ENCODE results near the gene USP48. TPM values are rescaled to one million over a fixed set of nuclear protein-coding genes. Genes with fewer than 3 reads are reported as not detected.

Gene USP48
- total RNA-seq, 1 donor from 2014 or later, result 78.7 TPM

GRCh38 chr1:21761052-21761451, 21.9 kb downstream of the USP48 start:
- no peak for TF ChIP-seq CTCF (IDR thresholded peaks at IDR 0.05; ENCODE audit: partially characterized antibody, unreplicated experiment)
- H3K27ac Mint-ChIP-seq (ENCODE audit: unreplicated experiment), result no peak overlapping the region
- no peaks in the 10 kb centered on the region for H3K9me3 Mint-ChIP-seq (ENCODE audit: unreplicated experiment)
- peaks cover 7% of the 10 kb centered on the region for H3K4me1 Mint-ChIP-seq (ENCODE audit: low read depth, unreplicated experiment)
- H3K36me3 Mint-ChIP-seq (ENCODE audit: unreplicated experiment), result no peaks in the 10 kb centered on the region
- H3K27me3 Mint-ChIP-seq (ENCODE audit: unreplicated experiment), result no peaks in the 10 kb centered on the region
- DNase-seq, result no peak
- no peak overlapping the region for H3K4me3 Mint-ChIP-seq (ENCODE audit: unreplicated experiment)

GRCh38 chr1:21759818-21760217, 23.1 kb downstream of the USP48 start:
- no peak overlapping the region for H3K27ac Mint-ChIP-seq (ENCODE audit: unreplicated experiment)
- H3K27me3 Mint-ChIP-seq (ENCODE audit: unreplicated experiment), result no peaks in the 10 kb centered on the region
- H3K9me3 Mint-ChIP-seq (ENCODE audit: unreplicated experiment), result no peaks in the 10 kb centered on the region
- TF ChIP-seq CTCF (IDR thresholded peaks at IDR 0.05; ENCODE audit: partially characterized antibody, unreplicated experiment), result no peak
- peaks cover 4% of the 10 kb centered on the region for H3K4me1 Mint-ChIP-seq (ENCODE audit: low read depth, unreplicated experiment)
- no peak overlapping the region for H3K4me3 Mint-ChIP-seq (ENCODE audit: unreplicated experiment)
- H3K36me3 Mint-ChIP-seq (ENCODE audit: unreplicated experiment), result no peaks in the 10 kb centered on the region
- DNase-seq, result no peak

GRCh38 chr1:21759182-21759581, 23.8 kb downstream of the USP48 start:
- H3K36me3 Mint-ChIP-seq (ENCODE audit: unreplicated experiment), result no peaks in the 10 kb centered on the region
- no peaks in the 10 kb centered on the region for H3K9me3 Mint-ChIP-seq (ENCODE audit: unreplicated experiment)
- H3K4me3 Mint-ChIP-seq (ENCODE audit: unreplicated experiment), result no peak overlapping the region
- no peak for TF ChIP-seq CTCF (IDR thresholded peaks at IDR 0.05; ENCODE audit: partially characterized antibody, unreplicated experiment)
- no peaks in the 10 kb centered on the region for H3K27me3 Mint-ChIP-seq (ENCODE audit: unreplicated experiment)
- H3K4me1 Mint-ChIP-seq (ENCODE audit: low read depth, unreplicated experiment), result peaks cover 2% of the 10 kb centered on the region
- no peak for DNase-seq
- no peak overlapping the region for H3K27ac Mint-ChIP-seq (ENCODE audit: unreplicated experiment)

GRCh38 chr1:21758614-21759013, 24.3 kb downstream of the USP48 start:
- Mint-ChIP-seq H3K27ac (ENCODE audit: unreplicated experiment) (no peak overlapping the region), H3K4me3 (ENCODE audit: unreplicated experiment) (no peak overlapping the region), H3K9me3 (ENCODE audit: unreplicated experiment) (no peaks in the 10 kb centered on the region), H3K27me3 (ENCODE audit: unreplicated experiment) (no peaks in the 10 kb centered on the region), H3K4me1 (ENCODE audit: low read depth, unreplicated experiment) (no peaks in the 10 kb centered on the region), H3K36me3 (ENCODE audit: unreplicated experiment) (no peaks in the 10 kb centered on the region)
- no peak for TF ChIP-seq CTCF (IDR thresholded peaks at IDR 0.05; ENCODE audit: partially characterized antibody, unreplicated experiment)
- no peak for DNase-seq

- H3K4me1 Mint-ChIP-seq (ENCODE audit: low read depth, unreplicated experiment), result no peaks in the 10 kb centered on the region
- no peaks in the 10 kb centered on the region for H3K27me3 Mint-ChIP-seq (ENCODE audit: unreplicated experiment)
- H3K9me3 Mint-ChIP-seq (ENCODE audit: unreplicated experiment), result no peaks in the 10 kb centered on the region
- no peaks in the 10 kb centered on the region for H3K36me3 Mint-ChIP-seq (ENCODE audit: unreplicated experiment)
- no peak for TF ChIP-seq CTCF (IDR thresholded peaks at IDR 0.05; ENCODE audit: partially characterized antibody, unreplicated experiment)
- no peak overlapping the region for H3K4me3 Mint-ChIP-seq (ENCODE audit: unreplicated experiment)
- no peak overlapping the region for H3K27ac Mint-ChIP-seq (ENCODE audit: unreplicated experiment)
- DNase-seq, result no peak
Measured at GRCh38 chr1:21756393-21757089, 26.4 kb downstream of the USP48 start.
